ENCODE measurements around the gene FRMD1. TPM values are rescaled to one million over a fixed set of nuclear protein-coding genes. Genes with fewer than 3 reads are reported as not detected.

The FRMD1 gene
- total and polyA plus RNA-seq, 2 experiments from 2014 or later, result 0.07 TPM; not detected in 1

- no peak for TF ChIP-seq EZH2 (IDR thresholded peaks at IDR 0.05; ENCODE audit: borderline replicate concordance)
- no peak for TF ChIP-seq CTCF (IDR thresholded peaks at IDR 0.05; ENCODE audit: poor library complexity)
- TF ChIP-seq EZH2phosphoT487 (IDR thresholded peaks at IDR 0.05; ENCODE audit: low read depth, severe bottlenecking, unreplicated experiment), result no peak
- Histone ChIP-seq H3K4me3 (no peak overlapping the region), H3K27me3 (no peaks in the 10 kb centered on the region), H3K36me3 (replicated peaks; ENCODE audit: insufficient read depth, low read depth) (no peaks in the 10 kb centered on the region), H3K4me1 (ENCODE audit: insufficient read depth) (no peaks in the 10 kb centered on the region), H3K9me3 (ENCODE audit: low read depth) (peaks cover 8% of the 10 kb centered on the region), H3K9me2 (replicated peaks; ENCODE audit: insufficient read depth) (no peaks in the 10 kb centered on the region), H3K27ac (no peak overlapping the region), H2AFZ (no peak overlapping the region), H4K20me1 (ENCODE audit: insufficient read depth, poor library complexity, severe bottlenecking) (no peaks in the 10 kb centered on the region), H3K79me2 (no peaks in the 10 kb centered on the region), H3K4me2 (no peak overlapping the region)
- 97% methylated on average over 15 of the region's 15 CpGs for WGBS (ENCODE audit: low lambda C conversion rate, missing lambda C conversion rate)
- DNase-seq (ENCODE audit: low spot score), result no peak
These were observed 37.1 kb downstream of the FRMD1 start for GRCh38 chr6:168041928-168042327.

GRCh38 chr6:168040856-168041496, 38.0 kb downstream of the FRMD1 start:
- no peak overlapping the region for H3K27ac ChIP-seq
- no peak overlapping the region for H3K4me2 ChIP-seq
- no peaks in the 10 kb centered on the region for H3K9me2 ChIP-seq (replicated peaks; ENCODE audit: insufficient read depth)
- no peaks in the 10 kb centered on the region for H3K79me2 ChIP-seq
- H3K4me1 ChIP-seq (ENCODE audit: insufficient read depth), result peaks cover 6% of the 10 kb centered on the region
- no peak overlapping the region for H3K4me3 ChIP-seq
- H4K20me1 ChIP-seq (ENCODE audit: insufficient read depth, poor library complexity, severe bottlenecking), result no peaks in the 10 kb centered on the region
- DNase-seq (ENCODE audit: low spot score), result no peak
- H3K36me3 ChIP-seq (replicated peaks; ENCODE audit: insufficient read depth, low read depth), result no peaks in the 10 kb centered on the region
- no peak for TF ChIP-seq CTCF (IDR thresholded peaks at IDR 0.05; ENCODE audit: poor library complexity)
- TF ChIP-seq EZH2 (IDR thresholded peaks at IDR 0.05; ENCODE audit: borderline replicate concordance), result no peak
- no peak for TF ChIP-seq EZH2phosphoT487 (IDR thresholded peaks at IDR 0.05; ENCODE audit: low read depth, severe bottlenecking, unreplicated experiment)
- peaks cover 8% of the 10 kb centered on the region for H3K9me3 ChIP-seq (ENCODE audit: low read depth)
- H3K27me3 ChIP-seq, result no peaks in the 10 kb centered on the region
- 96% methylated on average over 15 of the region's 15 CpGs for WGBS (ENCODE audit: low lambda C conversion rate, missing lambda C conversion rate)
- H2AFZ ChIP-seq, result no peak overlapping the region

GRCh38 chr6:168039849-168040248, 39.2 kb downstream of the FRMD1 start:
- no peaks in the 10 kb centered on the region for H3K27me3 ChIP-seq
- WGBS (ENCODE audit: low lambda C conversion rate, missing lambda C conversion rate), result 91% methylated on average over 13 of the region's 13 CpGs
- DNase-seq (ENCODE audit: low spot score), result no peak
- H3K9me3 ChIP-seq (ENCODE audit: low read depth), result peaks cover 8% of the 10 kb centered on the region
- peaks cover 11% of the 10 kb centered on the region for H3K4me1 ChIP-seq (ENCODE audit: insufficient read depth)
- H4K20me1 ChIP-seq (ENCODE audit: insufficient read depth, poor library complexity, severe bottlenecking), result no peaks in the 10 kb centered on the region
- no peaks in the 10 kb centered on the region for H3K9me2 ChIP-seq (replicated peaks; ENCODE audit: insufficient read depth)
- H3K36me3 ChIP-seq (replicated peaks; ENCODE audit: insufficient read depth, low read depth), result no peaks in the 10 kb centered on the region
- no peak overlapping the region for H3K4me3 ChIP-seq
- H3K79me2 ChIP-seq, result no peaks in the 10 kb centered on the region
- H3K27ac ChIP-seq, result no peak overlapping the region
- H2AFZ ChIP-seq, result no peak overlapping the region
- no peak for TF ChIP-seq EZH2 (IDR thresholded peaks at IDR 0.05; ENCODE audit: borderline replicate concordance)
- no peak for TF ChIP-seq EZH2phosphoT487 (IDR thresholded peaks at IDR 0.05; ENCODE audit: low read depth, severe bottlenecking, unreplicated experiment)
- TF ChIP-seq CTCF (IDR thresholded peaks at IDR 0.05; ENCODE audit: poor library complexity), result no peak
- no peak overlapping the region for H3K4me2 ChIP-seq

Measured in hepatocyte (in vitro differentiated cells).